ENCODE results near the gene ZNF316. TPM values are rescaled to one million over a fixed set of nuclear protein-coding genes. Genes with fewer than 3 reads are reported as not detected.

The ZNF316 gene
- polyA plus RNA-seq, 1 of the 3 experiments (the other 2 are of a cell fraction), result 18.6 TPM

DNA sequence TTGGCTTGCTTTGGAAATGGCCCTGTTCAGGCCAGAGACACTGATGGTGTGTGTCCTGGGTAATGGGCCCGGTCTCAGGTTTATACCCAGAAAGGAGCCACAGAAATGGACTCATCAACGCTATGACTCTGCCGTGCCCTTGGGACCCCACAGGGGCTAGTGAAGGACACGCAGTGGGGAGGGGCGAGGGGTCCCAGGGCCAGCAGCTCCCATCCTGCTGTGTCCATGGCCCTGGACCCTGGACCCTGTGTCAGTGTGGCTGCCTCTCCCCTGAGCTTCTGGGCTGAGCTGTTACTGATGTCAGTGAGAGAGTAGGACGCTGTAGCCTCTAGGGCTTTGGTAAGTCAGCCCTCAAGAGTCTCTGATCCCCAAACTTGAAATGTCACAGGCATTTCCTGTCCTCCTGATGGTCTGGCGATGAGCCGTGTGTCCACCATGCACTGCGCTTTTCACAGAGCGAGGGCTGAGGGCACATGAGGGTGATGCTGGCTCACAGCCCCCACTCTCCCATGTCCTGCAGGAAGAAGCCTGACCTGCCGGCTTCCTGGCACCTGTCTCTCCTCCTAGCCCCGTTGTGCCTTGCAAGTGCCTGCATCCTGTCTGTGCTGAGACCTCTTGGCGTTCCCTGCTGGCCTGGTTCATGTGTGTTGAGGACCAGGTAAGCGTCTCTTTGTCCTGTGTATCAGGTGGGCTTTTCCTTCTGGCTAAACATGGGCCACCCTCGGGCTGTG is 4.4 kb downstream of the ZNF316 start:
- H3K79me2 ChIP-seq (ENCODE audit: insufficient read depth), result peaks cover 60% of the 10 kb centered on the region
- H3K4me2 ChIP-seq, result no peak overlapping the region
- H3K27ac ChIP-seq (ENCODE audit: low read depth in 2 of 2, low read length in 1 of 2), result no peak overlapping the region
- no peaks in the 10 kb centered on the region for H3K27me3 ChIP-seq (ENCODE audit: insufficient read depth)
- POLR2A ChIA-PET, result interaction anchor here (1.8 kb wide), 1 partner anchor 17 kb away, joined by 6 read pairs; no protein-coding TSS in a partner anchor
- H3K9me2 ChIP-seq, result no peaks in the 10 kb centered on the region
- H3K9me3 ChIP-seq, result no peaks in the 10 kb centered on the region
- no peak overlapping the region for H2AFZ ChIP-seq (ENCODE audit: low read depth)
- CTCF ChIA-PET, result interaction anchor here (0.9 kb wide), 1 partner anchor 16 kb away, joined by 3 read pairs; no protein-coding TSS in a partner anchor
- H3F3A ChIP-seq (replicated peaks; ENCODE audit: insufficient read depth), result no peaks in the 10 kb centered on the region
- no peak for DNase-seq
- TF ChIP-seq USF1 (IDR thresholded peaks at IDR 0.05; ENCODE audit: borderline replicate concordance, low read depth) (no peak), TAF1 (IDR thresholded peaks at IDR 0.05; ENCODE audit: borderline replicate concordance, low read depth, low read length) (no peak), FOXJ3 (CRISPR knock-in tag; IDR thresholded peaks at IDR 0.05) (no peak), RXRA (IDR thresholded peaks at IDR 0.05; ENCODE audit: borderline replicate concordance, low read depth) (no peak), MXI1 (IDR thresholded peaks at IDR 0.05; ENCODE audit: low read depth, low read length) (no peak), SMC3 (IDR thresholded peaks at IDR 0.05; ENCODE audit: low read depth, low read length) (no peak), EZH2phosphoT487 (IDR thresholded peaks at IDR 0.05; ENCODE audit: borderline replicate concordance, low read depth) (no peak)
- H3K36me3 ChIP-seq (replicated peaks in 1 of 2; ENCODE audit: control insufficient read depth in 1 of 2, insufficient read depth in 2 of 2, low read length in 1 of 2), result peaks cover 40 to 67% of the 10 kb centered on the region in 2 experiments
- WGBS (ENCODE audit: low lambda C conversion rate), result 93% methylated on average over 14 of the region's 15 CpGs
- peaks cover 5 to 13% of the 10 kb centered on the region in 2 experiments; a peak in 2 of 4 replicates for H3K4me1 ChIP-seq (ENCODE audit: control insufficient read depth in 1 of 2, insufficient read depth in 2 of 2, low read depth in 1 of 2, low read length in 1 of 2)
- no peak overlapping the region for H3K9ac ChIP-seq
- H3K4me3 ChIP-seq (ENCODE audit: low read depth in 2 of 2, low read length in 1 of 2), result no peak overlapping the region
- peaks cover 16% of the 10 kb centered on the region; the same call in 1 of the 2 replicates for H4K20me1 ChIP-seq (ENCODE audit: insufficient read depth)

- H3K9ac ChIP-seq, result no peak overlapping the region
- TF ChIP-seq, protein P1, sequence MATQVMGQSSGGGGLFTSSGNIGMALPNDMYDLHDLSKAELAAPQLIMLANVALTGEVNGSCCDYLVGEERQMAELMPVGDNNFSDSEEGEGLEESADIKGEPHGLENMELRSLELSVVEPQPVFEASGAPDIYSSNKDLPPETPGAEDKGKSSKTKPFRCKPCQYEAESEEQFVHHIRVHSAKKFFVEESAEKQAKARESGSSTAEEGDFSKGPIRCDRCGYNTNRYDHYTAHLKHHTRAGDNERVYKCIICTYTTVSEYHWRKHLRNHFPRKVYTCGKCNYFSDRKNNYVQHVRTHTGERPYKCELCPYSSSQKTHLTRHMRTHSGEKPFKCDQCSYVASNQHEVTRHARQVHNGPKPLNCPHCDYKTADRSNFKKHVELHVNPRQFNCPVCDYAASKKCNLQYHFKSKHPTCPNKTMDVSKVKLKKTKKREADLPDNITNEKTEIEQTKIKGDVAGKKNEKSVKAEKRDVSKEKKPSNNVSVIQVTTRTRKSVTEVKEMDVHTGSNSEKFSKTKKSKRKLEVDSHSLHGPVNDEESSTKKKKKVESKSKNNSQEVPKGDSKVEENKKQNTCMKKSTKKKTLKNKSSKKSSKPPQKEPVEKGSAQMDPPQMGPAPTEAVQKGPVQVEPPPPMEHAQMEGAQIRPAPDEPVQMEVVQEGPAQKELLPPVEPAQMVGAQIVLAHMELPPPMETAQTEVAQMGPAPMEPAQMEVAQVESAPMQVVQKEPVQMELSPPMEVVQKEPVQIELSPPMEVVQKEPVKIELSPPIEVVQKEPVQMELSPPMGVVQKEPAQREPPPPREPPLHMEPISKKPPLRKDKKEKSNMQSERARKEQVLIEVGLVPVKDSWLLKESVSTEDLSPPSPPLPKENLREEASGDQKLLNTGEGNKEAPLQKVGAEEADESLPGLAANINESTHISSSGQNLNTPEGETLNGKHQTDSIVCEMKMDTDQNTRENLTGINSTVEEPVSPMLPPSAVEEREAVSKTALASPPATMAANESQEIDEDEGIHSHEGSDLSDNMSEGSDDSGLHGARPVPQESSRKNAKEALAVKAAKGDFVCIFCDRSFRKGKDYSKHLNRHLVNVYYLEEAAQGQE (IDR thresholded peaks at IDR 0.05; ENCODE audit: low read depth, low read length), result no peak
- TF ChIP-seq CHD2 (IDR thresholded peaks at IDR 0.05; ENCODE audit: low read length, partially characterized antibody), result no peak
- DNase-seq, result no peak
- H3K9me3 ChIP-seq, result no peaks in the 10 kb centered on the region
- H4K20me1 ChIP-seq (ENCODE audit: insufficient read depth), result peaks cover 25% of the 10 kb centered on the region; the same call in 1 of the 2 replicates
- POLR2A ChIA-PET, result interaction anchor here (1.8 kb wide), 1 partner anchor 16 kb away, joined by 6 read pairs; no protein-coding TSS in a partner anchor
- H3K4me2 ChIP-seq, result no peak overlapping the region
- H2AFZ ChIP-seq (ENCODE audit: low read depth), result no peak overlapping the region
- CTCF ChIA-PET, result no interaction called here
- WGBS (ENCODE audit: low lambda C conversion rate), result 96% methylated on average over 24 of the region's 24 CpGs
- no peaks in the 10 kb centered on the region for H3F3A ChIP-seq (replicated peaks; ENCODE audit: insufficient read depth)
- peaks cover 54% of the 10 kb centered on the region for H3K79me2 ChIP-seq (ENCODE audit: insufficient read depth)
- H3K4me3 ChIP-seq (ENCODE audit: low read depth in 2 of 2, low read length in 1 of 2), result no peak overlapping the region
- H3K36me3 ChIP-seq (replicated peaks in 1 of 2; ENCODE audit: control insufficient read depth in 1 of 2, insufficient read depth in 2 of 2, low read length in 1 of 2), result peaks cover 40 to 75% of the 10 kb centered on the region in 2 experiments
- H3K9me2 ChIP-seq, result no peaks in the 10 kb centered on the region
- peaks cover 5 to 11% of the 10 kb centered on the region in 2 experiments; a peak in 2 of 4 replicates for H3K4me1 ChIP-seq (ENCODE audit: control insufficient read depth in 1 of 2, insufficient read depth in 2 of 2, low read depth in 1 of 2, low read length in 1 of 2)
- no peak overlapping the region for H3K27ac ChIP-seq (ENCODE audit: low read depth in 2 of 2, low read length in 1 of 2)
- H3K27me3 ChIP-seq (ENCODE audit: insufficient read depth), result no peaks in the 10 kb centered on the region
Measured at GRCh38 chr7:6642239-6642839, 5.2 kb downstream of the ZNF316 start.
